ENCODE measurements around the gene JPT2.
"Not testable (repeated sequence)": the region's sequence is repeated elsewhere in the genome, so short reads cannot be mapped to it uniquely, and the experiment has no call there.

The JPT2 gene

DNA sequence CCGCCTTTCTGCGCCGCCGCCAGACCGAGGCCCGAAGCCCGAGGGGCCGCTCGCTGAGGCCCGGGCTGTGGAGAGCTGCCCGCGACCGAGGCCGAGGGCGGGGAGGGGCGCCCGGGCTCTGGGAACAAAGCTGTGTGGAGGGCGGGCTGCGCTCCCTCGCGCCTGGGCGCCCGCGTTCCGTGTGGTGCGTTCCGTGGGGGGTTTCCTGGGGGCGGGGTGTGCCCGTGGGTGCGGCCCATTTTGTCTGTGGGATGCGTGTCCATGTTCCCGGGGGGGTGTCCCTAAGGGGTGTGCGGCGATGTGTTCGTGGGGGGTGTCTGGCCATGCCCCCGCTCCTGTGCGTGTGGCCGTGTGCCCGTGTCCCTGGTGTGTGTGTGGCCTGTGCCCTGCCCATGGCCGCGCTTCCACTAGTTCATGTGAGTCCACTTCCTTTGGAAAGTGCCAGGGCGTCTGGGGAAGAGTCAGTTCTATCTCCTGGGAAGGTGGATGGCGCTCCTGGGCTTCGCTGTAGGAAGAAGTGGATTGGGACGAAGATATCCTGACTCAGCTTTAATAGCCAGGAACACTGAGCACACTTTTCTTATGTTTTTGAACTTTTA, 520 bp downstream of the JPT2 start:
- H3K4me1 Mint-ChIP-seq, result peaks cover 48% of the 10 kb centered on the region
- peak overlapping the region; percentile 87 for H3K4me3 Mint-ChIP-seq
- peak; percentile 49 for ATAC-seq
- H3K9me3 Mint-ChIP-seq, result no peaks in the 10 kb centered on the region
- H3K36me3 Mint-ChIP-seq, result peaks cover 16% of the 10 kb centered on the region
- no peaks in the 10 kb centered on the region for H3K27me3 Mint-ChIP-seq
- peak overlapping the region; percentile 86 for H3K27ac Mint-ChIP-seq

DNA sequence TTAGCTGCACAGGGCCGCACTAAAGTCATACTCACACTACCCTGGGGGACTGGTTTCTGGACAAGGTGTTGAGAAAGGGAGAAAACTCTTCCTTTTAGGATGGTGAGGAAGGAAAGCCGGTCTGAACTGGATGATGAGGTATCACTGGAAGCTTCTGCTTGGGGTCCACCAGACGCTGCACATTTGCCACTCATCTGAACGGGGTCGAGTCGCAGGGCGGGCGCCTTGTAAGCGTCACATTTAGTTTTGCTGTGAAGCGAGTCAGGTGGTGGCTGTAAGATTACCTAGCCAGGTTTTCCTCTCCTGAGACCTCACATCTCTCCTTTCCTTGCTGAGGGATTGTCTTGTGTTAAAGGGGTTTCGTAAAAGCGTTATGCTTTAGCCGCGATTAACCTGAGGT, 2.3 kb downstream of the JPT2 start:
- no peak overlapping the region for H3K27ac Mint-ChIP-seq
- no peak overlapping the region for H3K4me3 Mint-ChIP-seq
- ATAC-seq, result no peak
- peaks cover 48% of the 10 kb centered on the region for H3K4me1 Mint-ChIP-seq
- peaks cover 9% of the 10 kb centered on the region for H3K36me3 Mint-ChIP-seq
- no peaks in the 10 kb centered on the region for H3K9me3 Mint-ChIP-seq
- no peaks in the 10 kb centered on the region for H3K27me3 Mint-ChIP-seq

DNA sequence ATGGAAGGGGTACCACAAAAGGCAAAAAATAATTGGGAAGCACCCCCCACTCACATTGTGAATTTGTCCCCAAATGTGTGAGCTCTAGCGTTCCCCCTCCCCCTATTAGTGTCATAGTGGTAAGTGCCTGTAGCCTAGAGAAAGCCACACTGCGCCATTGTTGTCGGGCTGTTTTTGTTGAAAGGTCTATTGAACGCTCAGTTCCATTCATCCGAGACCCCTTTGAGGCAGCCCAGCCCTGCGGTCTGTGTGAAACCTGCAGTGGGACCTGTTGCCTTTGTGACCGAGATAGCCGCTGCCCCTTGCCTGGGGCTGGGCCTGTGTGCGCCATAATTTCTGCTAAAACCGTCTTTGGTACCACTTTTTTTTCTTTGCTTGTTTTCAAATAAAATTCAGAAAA, 3.0 kb downstream of the JPT2 start:
- Mint-ChIP-seq H3K4me1 (peaks cover 48% of the 10 kb centered on the region), H3K27ac (no peak overlapping the region), H3K36me3 (peaks cover 7% of the 10 kb centered on the region), H3K9me3 (no peaks in the 10 kb centered on the region), H3K27me3 (no peaks in the 10 kb centered on the region), H3K4me3 (no peak overlapping the region)
- ATAC-seq, result no peak

DNA sequence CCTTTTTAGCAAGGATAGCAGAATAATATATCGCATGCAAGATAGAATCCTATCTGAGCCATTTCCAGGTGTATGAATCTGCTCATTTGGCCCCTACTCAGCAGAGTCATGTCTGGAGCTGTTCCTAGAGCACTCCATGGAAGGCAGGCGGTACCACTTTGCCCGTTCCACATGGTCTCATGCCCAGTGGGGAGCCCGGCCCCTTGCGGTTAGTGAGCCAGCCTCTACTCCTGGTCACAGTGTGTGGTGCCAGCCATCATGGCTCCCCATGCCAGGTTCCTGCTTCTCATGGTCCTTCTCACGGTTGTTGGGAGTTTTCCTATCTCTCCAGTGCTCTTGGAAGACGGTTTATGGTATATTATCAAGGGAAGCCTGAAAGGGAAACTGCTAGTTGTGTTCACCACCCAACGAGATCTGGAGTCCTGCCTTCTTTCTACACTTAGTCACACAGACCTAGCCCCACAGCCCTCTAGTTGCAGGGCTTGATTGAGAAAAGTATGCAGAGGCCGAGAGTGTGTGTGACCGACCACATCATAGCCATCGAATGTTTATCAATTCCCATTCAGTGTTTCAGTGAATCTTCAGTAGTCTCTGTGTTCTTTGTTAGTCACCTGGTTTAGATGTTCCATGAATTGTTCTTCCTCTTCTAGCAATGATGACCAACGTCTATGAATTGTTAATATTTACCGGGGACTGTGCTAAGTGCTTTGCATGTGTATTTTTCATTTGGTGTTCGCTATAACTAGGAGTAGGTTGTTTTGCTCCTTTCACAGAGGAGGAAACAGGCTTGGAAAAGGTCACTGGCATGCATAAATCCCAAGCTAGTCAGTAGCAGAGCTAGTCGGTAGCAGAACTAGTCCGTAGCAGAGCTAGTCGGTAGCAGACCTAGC, 9.6 kb downstream of the JPT2 start:
- H3K4me1 Mint-ChIP-seq, result peaks cover 5% of the 10 kb centered on the region
- H3K36me3 Mint-ChIP-seq, result peaks cover 43% of the 10 kb centered on the region
- H3K9me3 Mint-ChIP-seq, result no peaks in the 10 kb centered on the region
- no peaks in the 10 kb centered on the region for H3K27me3 Mint-ChIP-seq
- no peak for ATAC-seq
- H3K4me3 Mint-ChIP-seq, result no peak overlapping the region
- no peak overlapping the region for H3K27ac Mint-ChIP-seq

DNA sequence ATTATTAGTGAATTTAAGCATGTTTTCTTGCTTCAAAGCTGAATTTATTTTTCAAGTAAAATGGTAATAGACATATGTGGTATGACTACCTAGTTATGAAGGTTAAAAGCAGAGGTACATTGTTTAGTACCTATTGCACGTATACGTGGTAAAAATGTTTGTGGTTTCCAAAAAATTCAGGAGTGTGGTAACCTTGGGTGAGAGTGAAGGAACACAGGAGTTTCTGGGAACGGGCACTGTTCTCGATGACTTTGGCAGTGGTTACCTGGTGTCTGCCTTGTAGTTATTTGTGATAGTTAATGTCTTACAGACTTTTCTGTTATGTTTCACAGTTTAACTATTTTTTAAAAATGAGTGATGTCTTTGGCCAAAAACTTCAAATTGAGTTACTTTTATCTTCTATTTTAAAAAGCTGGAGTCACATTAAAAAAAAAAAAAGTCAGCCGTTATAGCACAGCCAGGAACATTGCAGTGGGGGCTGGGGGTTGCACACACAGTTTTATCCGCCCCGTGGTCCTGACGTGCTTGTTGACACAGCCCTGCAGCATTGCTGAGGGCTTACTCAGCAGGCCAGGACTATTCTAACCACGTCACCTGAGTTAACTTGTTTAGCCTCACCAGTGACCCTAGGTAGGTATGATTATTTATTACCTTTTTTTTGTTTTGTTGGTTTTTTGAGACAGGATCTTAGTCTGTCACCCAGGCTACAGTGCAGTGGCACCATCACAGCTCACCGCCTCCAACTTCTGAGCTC, 10.9 kb downstream of the JPT2 start:
- H3K4me1 Mint-ChIP-seq, result peaks cover 5% of the 10 kb centered on the region
- no peaks in the 10 kb centered on the region for H3K27me3 Mint-ChIP-seq
- no peak overlapping the region for H3K4me3 Mint-ChIP-seq
- H3K27ac Mint-ChIP-seq, result no peak overlapping the region
- no peak for ATAC-seq
- no peaks in the 10 kb centered on the region for H3K9me3 Mint-ChIP-seq
- H3K36me3 Mint-ChIP-seq, result peaks cover 49% of the 10 kb centered on the region

DNA sequence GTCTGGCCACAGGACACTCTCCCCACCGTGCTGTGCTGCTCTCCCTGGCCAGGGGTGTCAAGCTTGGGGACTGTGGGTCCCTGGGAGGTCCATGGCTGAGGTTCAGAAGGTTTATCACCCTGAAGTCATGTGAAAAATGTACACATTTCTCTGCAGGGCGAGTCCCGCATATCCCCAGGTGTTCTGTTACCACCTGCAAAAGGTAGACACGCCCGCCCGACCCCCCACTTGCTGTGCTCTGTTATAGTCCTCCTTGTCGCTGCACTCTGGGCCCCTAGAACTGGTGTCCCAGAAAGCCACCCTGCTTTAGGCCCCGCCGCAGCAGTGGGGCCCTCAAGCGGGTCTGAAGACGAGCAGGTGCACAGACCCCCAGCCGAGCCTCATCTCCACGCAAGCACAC, 11.8 kb downstream of the JPT2 start:
- peaks cover 53% of the 10 kb centered on the region for H3K36me3 Mint-ChIP-seq

DNA sequence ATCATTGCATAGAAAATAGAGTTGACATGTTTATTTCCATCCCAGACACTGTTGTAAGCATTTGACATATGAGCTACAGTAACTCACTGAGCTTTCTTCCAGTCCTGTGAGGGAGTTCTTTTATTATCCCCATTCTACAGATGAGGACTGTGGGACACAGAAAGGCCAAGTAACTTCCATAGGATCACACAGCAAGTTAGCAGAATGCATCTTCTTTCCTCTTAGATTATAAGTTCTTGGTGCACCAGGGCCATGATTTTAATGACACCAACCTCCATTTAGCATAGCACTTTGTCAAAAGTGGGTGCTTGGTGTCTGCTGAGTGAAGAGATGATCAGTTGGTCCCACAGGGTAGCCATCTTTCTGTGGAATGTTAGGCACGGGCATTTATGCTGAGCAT, 12.7 kb downstream of the JPT2 start:
- ATAC-seq, result no peak
- Mint-ChIP-seq H3K9me3 (no peaks in the 10 kb centered on the region), H3K4me1 (peaks cover 5% of the 10 kb centered on the region), H3K27me3 (no peaks in the 10 kb centered on the region), H3K36me3 (peaks cover 53% of the 10 kb centered on the region), H3K27ac (no peak overlapping the region), H3K4me3 (no peak overlapping the region)

More for the DNA sequence above, 11.8 kb downstream of the JPT2 start:
- no peak overlapping the region for H3K4me3 Mint-ChIP-seq
- ATAC-seq, result no peak
- peaks cover 5% of the 10 kb centered on the region for H3K4me1 Mint-ChIP-seq
- no peak overlapping the region for H3K27ac Mint-ChIP-seq
- no peaks in the 10 kb centered on the region for H3K27me3 Mint-ChIP-seq
- H3K9me3 Mint-ChIP-seq, result no peaks in the 10 kb centered on the region

DNA sequence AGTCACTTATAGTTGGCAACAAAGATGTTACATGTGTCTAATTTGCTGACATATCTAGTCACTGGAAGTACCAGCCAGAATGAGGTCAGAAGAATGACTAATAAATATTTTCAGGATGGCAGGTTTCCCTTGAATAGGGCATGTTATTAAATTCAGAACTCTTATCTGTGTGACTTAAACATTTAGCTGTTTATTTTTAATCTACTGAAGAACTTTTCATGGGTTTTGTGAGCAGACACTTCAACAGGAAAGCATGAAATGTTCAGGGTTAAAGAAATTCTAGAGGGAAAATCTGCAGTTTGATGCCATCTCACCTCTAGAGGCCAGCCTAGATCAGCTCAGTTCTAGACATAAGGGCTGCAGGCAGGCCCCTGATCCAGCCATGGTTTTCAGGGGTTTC, 13.2 kb downstream of the JPT2 start:
- H3K4me3 Mint-ChIP-seq, result no peak overlapping the region
- H3K4me1 Mint-ChIP-seq, result peaks cover 5% of the 10 kb centered on the region
- H3K27ac Mint-ChIP-seq, result no peak overlapping the region
- H3K27me3 Mint-ChIP-seq, result no peaks in the 10 kb centered on the region
- no peak for ATAC-seq
- H3K36me3 Mint-ChIP-seq, result peaks cover 53% of the 10 kb centered on the region
- no peaks in the 10 kb centered on the region for H3K9me3 Mint-ChIP-seq

DNA sequence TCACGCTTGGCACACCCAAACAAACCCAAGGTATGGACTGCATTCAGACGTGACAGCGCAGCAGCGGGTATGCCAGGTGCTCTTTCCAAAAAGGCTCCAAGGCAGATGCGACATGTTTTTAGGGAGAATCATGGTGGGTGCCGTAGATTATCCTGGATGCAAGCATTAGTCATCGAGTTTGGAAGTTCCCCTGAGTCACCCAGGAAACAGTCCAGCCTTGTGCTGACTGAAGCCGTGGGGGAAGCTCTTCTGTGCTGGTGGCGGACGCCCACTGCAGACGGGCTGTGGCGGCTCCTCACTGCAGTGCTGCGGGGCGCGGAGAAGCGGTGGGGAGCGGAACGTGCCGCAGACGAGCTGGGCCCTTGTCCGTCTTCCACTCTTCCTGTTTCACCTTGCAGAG, 13.9 kb downstream of the JPT2 start:
- Mint-ChIP-seq H3K27ac (no peak overlapping the region), H3K27me3 (no peaks in the 10 kb centered on the region), H3K36me3 (peaks cover 59% of the 10 kb centered on the region), H3K4me3 (no peak overlapping the region), H3K9me3 (no peaks in the 10 kb centered on the region), H3K4me1 (peaks cover 5% of the 10 kb centered on the region)
- ATAC-seq, result no peak

DNA sequence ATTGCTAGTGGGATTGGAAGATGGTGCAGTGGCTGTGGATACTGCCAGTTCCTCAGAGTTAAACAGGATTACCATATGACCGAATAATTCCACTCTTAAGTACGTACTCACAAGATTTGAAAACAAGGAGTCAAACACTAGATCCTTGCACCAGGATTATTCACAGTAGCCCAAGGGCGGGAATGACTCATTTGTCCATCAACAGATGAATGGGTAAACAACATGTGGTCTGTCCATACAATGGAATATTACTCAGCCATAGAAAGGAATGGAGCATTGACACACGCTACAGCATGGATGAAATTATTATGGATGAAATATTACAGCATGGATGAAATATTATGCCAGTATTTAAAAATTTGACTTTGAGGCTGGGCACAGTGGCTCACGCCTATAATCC, 18.8 kb downstream of the JPT2 start:
- Mint-ChIP-seq H3K27ac (no peak overlapping the region), H3K27me3 (no peaks in the 10 kb centered on the region), H3K4me3 (no peak overlapping the region), H3K9me3 (no peaks in the 10 kb centered on the region), H3K4me1 (no peaks in the 10 kb centered on the region), H3K36me3 (peaks cover 58% of the 10 kb centered on the region)
- ATAC-seq, result no peak

DNA sequence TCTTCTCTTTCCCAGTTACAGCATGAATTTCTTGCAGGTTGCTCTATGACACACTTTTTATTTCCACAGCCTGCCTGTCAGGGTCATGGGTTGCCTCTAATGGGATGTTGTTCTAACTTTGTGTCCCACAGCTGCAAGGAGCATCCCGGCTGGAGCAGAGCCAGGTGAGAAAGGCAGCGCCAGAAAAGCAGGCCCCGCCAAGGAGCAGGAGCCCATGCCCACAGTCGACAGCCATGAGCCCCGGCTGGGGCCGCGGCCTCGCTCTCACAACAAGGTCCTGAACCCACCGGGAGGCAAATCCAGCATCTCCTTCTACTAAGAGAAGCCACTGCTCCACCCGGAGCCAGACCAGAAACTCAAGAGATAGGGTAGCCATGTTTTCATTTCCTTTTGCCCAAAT, 20.6 kb downstream of the JPT2 start:
- Mint-ChIP-seq H3K27ac (no peak overlapping the region), H3K4me1 (no peaks in the 10 kb centered on the region), H3K9me3 (no peaks in the 10 kb centered on the region), H3K36me3 (peaks cover 49% of the 10 kb centered on the region), H3K4me3 (no peak overlapping the region), H3K27me3 (no peaks in the 10 kb centered on the region)
- ATAC-seq, result no peak

DNA sequence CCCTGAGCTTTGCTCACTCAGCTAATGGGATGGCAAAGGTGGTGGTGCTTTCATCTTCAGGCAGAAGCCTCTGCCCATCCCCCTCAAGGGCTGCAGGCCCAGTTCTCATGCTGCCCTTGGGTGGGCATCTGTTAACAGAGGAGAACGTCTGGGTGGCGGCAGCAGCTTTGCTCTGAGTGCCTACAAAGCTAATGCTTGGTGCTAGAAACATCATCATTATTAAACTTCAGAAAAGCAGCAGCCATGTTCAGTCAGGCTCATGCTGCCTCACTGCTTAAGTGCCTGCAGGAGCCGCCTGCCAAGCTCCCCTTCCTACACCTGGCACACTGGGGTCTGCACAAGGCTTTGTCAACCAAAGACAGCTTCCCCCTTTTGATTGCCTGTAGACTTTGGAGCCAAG, 22.2 kb downstream of the JPT2 start:
- Mint-ChIP-seq H3K36me3 (peaks cover 43% of the 10 kb centered on the region), H3K27me3 (no peaks in the 10 kb centered on the region), H3K27ac (no peak overlapping the region), H3K9me3 (no peaks in the 10 kb centered on the region), H3K4me1 (peaks cover 9% of the 10 kb centered on the region), H3K4me3 (no peak overlapping the region)
- no peak for ATAC-seq

DNA sequence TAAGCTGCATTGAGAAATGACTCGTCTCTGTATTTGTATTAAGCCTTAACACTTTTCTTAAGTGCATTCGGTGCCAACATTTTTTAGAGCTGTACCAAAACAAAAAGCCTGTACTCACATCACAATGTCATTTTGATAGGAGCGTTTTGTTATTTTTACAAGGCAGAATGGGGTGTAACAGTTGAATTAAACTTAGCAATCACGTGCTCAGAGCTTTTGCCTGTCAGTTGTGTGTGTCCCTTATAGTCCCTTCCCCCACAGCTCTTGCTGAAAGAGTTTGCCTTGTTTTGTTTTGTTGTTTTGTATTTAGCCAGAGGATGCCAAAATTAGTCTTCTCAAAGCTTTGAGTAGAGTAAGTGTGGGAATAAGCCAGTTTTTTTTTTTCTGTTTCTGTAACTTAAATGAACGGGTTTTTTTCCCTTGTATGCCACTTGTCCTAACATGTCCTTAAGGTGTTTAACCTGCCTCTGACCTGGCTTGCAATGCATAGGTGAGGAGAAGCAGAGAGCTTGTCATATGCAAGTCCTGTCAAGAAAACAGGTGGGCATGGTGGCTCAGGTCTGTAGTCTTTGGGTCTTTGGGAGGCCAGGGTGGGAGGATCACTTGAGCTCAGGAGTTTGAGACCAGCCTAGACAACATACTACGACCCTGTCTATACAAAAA, 23.3 kb downstream of the JPT2 start:
- Mint-ChIP-seq H3K4me3 (no peak overlapping the region), H3K36me3 (peaks cover 42% of the 10 kb centered on the region), H3K27ac (no peak overlapping the region), H3K4me1 (peaks cover 12% of the 10 kb centered on the region), H3K27me3 (no peaks in the 10 kb centered on the region), H3K9me3 (no peaks in the 10 kb centered on the region)
- no peak for ATAC-seq

DNA sequence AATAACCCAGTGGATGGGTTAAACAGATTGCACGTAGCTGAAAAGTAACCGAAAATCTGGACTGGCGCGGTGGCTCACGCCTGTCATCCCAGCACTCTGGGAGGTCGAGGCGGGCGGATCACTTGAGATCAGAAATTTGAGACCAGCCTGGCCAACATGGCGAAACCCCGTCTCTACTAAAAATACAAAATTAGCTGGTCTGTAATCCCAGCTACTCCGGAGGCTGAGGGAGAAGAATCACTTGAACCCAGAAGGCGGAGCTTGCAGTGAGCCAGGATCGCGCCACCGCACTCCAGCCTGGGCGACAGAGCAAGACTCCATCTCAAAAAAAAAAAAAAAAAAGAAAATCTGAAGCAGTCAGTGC, 27.2 kb downstream of the JPT2 start:
- H3K27me3 Mint-ChIP-seq, H3K9me3 Mint-ChIP-seq: not testable (repeated sequence)
- peaks cover 31% of the 10 kb centered on the region for H3K4me1 Mint-ChIP-seq
- peak; percentile 32 for ATAC-seq
- peaks cover 17% of the 10 kb centered on the region for H3K36me3 Mint-ChIP-seq
- H3K4me3 Mint-ChIP-seq, result peak overlapping the region; percentile 100
- H3K27ac Mint-ChIP-seq, result peak overlapping the region; percentile 100

DNA sequence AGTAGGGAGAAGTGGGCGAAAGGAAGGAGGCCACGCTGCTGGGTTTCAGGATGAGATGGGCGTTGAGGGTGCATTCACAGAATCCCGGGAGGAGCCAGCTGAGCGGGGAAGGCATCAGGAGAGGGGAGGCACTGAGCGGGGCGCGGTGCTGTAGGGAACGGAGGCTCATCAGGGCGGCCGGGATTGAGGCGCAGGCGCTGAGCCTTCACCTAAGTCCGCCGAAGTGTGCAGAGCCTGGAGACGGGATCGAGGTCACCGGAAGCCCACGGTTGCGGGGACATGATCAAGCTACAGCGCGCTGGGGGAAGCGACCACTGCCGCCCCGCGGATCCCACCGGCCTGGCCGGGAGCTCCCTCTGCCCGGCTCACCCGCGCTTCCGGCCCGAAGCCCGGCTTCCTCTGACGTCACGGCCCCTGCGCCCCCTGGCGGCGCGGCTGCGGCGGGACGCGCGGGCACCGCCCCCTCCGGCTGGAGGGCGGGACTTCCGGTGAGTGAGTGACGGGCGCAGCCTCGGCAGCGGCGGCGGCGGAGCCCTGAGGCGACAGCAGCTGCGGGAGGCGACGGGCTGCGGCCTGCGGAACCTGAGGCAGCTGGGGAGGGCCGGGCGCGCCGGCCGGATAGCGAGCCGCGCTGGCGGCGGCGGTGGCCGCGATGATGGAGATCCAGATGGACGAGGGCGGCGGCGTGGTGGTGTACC, 27.8 kb downstream of the JPT2 start, which contains the start of gene MAPK8IP3:
Gene MAPK8IP3, plus strand, starts transcription at position 508 of the 698 bp plus-strand sequence. Its CDS starts 145 bp downstream, at position 653.
- Mint-ChIP-seq H3K4me3 (peak within 1 kb of the TSS; percentile 100), H3K27me3 (no peaks in the 10 kb centered on the region), H3K36me3 (peaks cover 17% of the 10 kb centered on the region), H3K4me1 (peaks cover 31% of the 10 kb centered on the region), H3K9me3 (no peaks in the 10 kb centered on the region), H3K27ac (peak within 1 kb of the TSS; percentile 100)
- ATAC-seq, result peak; percentile 93
